ENCODE measurements around the gene WDR54.

Gene WDR54

GRCh38 chr2:74414441-74414840, 7.1 kb upstream of the WDR54 start:
- no peak overlapping the region for H2AFZ ChIP-seq (ENCODE audit: low read length)
- no peaks in the 10 kb centered on the region for H4K20me1 ChIP-seq (ENCODE audit: insufficient read depth, low read length)
- H3K27me3 ChIP-seq (ENCODE audit: insufficient read depth, low read length), result peaks cover 5% of the 10 kb centered on the region; the same call in 1 of the 2 replicates
- no peaks in the 10 kb centered on the region for H3K79me2 ChIP-seq (ENCODE audit: insufficient read depth, low read length)
- H3K4me2 ChIP-seq (ENCODE audit: low read length), result peak overlapping the region; percentile 17; the same call in 1 of the 2 replicates
- no peak overlapping the region for H3K9ac ChIP-seq (ENCODE audit: low read length)
- TF ChIP-seq CTCF (IDR thresholded peaks at IDR 0.05; ENCODE audit: low read length) (no peak), EZH2 (IDR thresholded peaks at IDR 0.05; ENCODE audit: borderline replicate concordance, low read length) (no peak)
- H3K4me1 ChIP-seq (ENCODE audit: insufficient read depth, low read length, severe bottlenecking), result peaks cover 4% of the 10 kb centered on the region
- no peak overlapping the region for H3K4me3 ChIP-seq (ENCODE audit: low read depth, low read length, poor library complexity, severe bottlenecking)
- H3K9me2 ChIP-seq (ENCODE audit: low read depth, low read length), result no peaks in the 10 kb centered on the region
- no peaks in the 10 kb centered on the region for H3K9me3 ChIP-seq (ENCODE audit: low read length)
- H3K36me3 ChIP-seq (ENCODE audit: insufficient read depth, low read length), result no peaks in the 10 kb centered on the region
- H3F3A ChIP-seq (ENCODE audit: insufficient read depth, low read length), result no peaks in the 10 kb centered on the region
- no peak overlapping the region for H3K27ac ChIP-seq (ENCODE audit: low read depth, low read length, poor library complexity, severe bottlenecking)

DNA sequence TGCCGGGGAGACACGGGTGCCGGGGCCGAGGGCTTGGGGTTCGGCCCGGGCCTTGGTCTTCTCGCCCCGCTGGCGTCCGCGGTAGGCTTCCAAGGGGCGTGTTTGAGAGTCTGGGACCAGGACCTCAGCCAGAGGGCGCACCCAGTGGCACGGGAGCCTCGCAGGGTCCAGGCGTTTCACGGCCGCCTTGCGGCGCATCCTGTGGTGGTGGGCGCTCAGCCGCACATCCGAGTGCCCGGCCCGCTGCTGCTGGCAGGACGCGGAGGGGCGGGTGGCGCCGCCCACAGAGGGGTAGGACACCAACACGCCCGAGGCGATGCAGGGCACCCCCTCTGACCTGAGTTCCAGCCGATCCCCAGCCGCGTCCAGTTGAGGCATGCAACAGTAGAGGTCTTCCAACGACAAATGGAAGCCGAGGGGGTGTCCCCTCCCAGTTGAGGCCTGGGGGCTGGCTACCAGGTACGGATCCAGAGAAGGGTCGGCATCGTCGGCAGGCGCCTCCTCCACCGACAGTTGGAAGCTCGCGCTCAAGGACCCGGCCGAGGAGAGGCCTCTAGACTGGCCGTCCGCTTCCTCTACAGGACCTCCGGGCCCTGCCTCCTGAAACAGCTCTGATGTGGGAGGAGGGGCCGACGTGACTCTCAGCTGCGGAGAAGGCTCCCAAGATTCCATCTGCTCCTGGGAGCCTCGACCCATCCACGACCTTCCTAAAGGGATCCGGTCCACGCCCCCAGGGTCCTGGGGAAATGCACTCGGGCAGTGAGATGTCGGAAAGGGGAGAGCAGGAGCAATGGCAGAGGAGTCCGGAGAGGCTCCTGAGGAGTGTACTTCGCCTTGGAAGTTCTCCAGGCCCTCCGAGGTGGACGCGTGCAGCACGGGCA, 6.4 kb upstream of the WDR54 start:
- H3K79me2 ChIP-seq (ENCODE audit: insufficient read depth, low read length), result no peaks in the 10 kb centered on the region
- H3K9ac ChIP-seq (ENCODE audit: low read length), result no peak overlapping the region
- H3K9me3 ChIP-seq (ENCODE audit: low read length), result no peaks in the 10 kb centered on the region
- H4K20me1 ChIP-seq (ENCODE audit: insufficient read depth, low read length), result no peaks in the 10 kb centered on the region
- H3K36me3 ChIP-seq (ENCODE audit: insufficient read depth, low read length), result no peaks in the 10 kb centered on the region
- H3K4me2 ChIP-seq (ENCODE audit: low read length), result peak overlapping the region; percentile 17; the same call in 1 of the 2 replicates
- H3K4me3 ChIP-seq (ENCODE audit: low read depth, low read length, poor library complexity, severe bottlenecking), result no peak overlapping the region
- TF ChIP-seq EZH2 (IDR thresholded peaks at IDR 0.05; ENCODE audit: borderline replicate concordance, low read length), result no peak
- peak; percentile 18; the same call in 1 of the 2 replicates for TF ChIP-seq CTCF (IDR thresholded peaks at IDR 0.05; ENCODE audit: low read length)
- peaks cover 5% of the 10 kb centered on the region; the same call in 1 of the 2 replicates for H3K27me3 ChIP-seq (ENCODE audit: insufficient read depth, low read length)
- no peak overlapping the region for H3K27ac ChIP-seq (ENCODE audit: low read depth, low read length, poor library complexity, severe bottlenecking)
- H3K9me2 ChIP-seq (ENCODE audit: low read depth, low read length), result no peaks in the 10 kb centered on the region
- no peak overlapping the region for H2AFZ ChIP-seq (ENCODE audit: low read length)
- H3K4me1 ChIP-seq (ENCODE audit: insufficient read depth, low read length, severe bottlenecking), result peaks cover 11% of the 10 kb centered on the region
- H3F3A ChIP-seq (ENCODE audit: insufficient read depth, low read length), result no peaks in the 10 kb centered on the region

DNA sequence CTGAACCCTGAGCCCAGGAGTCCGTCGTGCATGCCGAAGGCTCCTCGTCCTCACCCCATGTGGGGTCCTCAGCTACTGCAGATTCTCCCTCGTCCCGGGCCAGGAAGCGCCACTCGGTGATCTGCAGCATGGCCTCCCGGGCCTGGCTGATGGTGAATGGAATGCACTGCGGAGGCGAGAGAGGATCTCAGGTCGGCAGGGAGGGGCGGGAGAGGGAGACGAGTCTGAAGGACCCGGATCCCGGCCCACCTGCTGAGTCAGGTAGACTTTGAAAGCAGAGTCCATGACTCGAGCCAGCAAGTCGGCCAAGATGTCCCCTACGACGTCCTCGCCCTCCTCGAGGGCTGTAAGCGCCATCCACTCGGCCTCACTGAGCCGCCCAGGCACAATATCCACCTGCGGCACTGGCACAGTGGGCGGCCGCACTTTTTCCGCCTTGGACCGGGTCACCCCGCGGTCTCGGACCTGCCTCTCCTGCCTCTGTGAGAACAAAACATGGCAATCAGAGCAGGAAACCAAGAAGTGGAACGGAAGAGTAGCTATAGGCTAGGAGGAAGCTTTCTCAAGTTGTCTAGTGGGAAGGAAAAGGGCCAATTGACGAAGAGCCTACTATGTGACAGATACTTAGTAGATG, 5.7 kb upstream of the WDR54 start:
- Histone ChIP-seq H3F3A (ENCODE audit: insufficient read depth, low read length) (no peaks in the 10 kb centered on the region), H3K27ac (ENCODE audit: low read depth, low read length, poor library complexity, severe bottlenecking) (no peak overlapping the region), H3K4me3 (ENCODE audit: low read depth, low read length, poor library complexity, severe bottlenecking) (no peak overlapping the region), H3K9ac (ENCODE audit: low read length) (no peak overlapping the region), H3K79me2 (ENCODE audit: insufficient read depth, low read length) (no peaks in the 10 kb centered on the region), H3K4me1 (ENCODE audit: insufficient read depth, low read length, severe bottlenecking) (peaks cover 18% of the 10 kb centered on the region), H3K36me3 (ENCODE audit: insufficient read depth, low read length) (no peaks in the 10 kb centered on the region), H2AFZ (ENCODE audit: low read length) (no peak overlapping the region), H3K9me2 (ENCODE audit: low read depth, low read length) (no peaks in the 10 kb centered on the region), H4K20me1 (ENCODE audit: insufficient read depth, low read length) (no peaks in the 10 kb centered on the region), H3K27me3 (ENCODE audit: insufficient read depth, low read length) (peaks cover 5% of the 10 kb centered on the region; the same call in 1 of the 2 replicates), H3K9me3 (ENCODE audit: low read length) (no peaks in the 10 kb centered on the region), H3K4me2 (ENCODE audit: low read length) (no peak overlapping the region)
- TF ChIP-seq CTCF (IDR thresholded peaks at IDR 0.05; ENCODE audit: low read length) (no peak), EZH2 (IDR thresholded peaks at IDR 0.05; ENCODE audit: borderline replicate concordance, low read length) (no peak)

Data from OCI-LY1 (cell line).